ENCODE results near the gene UIMC1.
A peak's percentile ranks its signal among the peaks of the same experiment; 100 is the strongest.

UIMC1 gene

GRCh38 chr5:176980818-176981217, 25.8 kb downstream of the UIMC1 start:
- in situ Hi-C loops (cut with HindIII; ENCODE audit: low pct_ligation_motif_present, low pct_unique_long_range_greater_than_20kb, low sequenced_read_pairs) = no loop called here
- no peak for DNase-seq

DNA sequence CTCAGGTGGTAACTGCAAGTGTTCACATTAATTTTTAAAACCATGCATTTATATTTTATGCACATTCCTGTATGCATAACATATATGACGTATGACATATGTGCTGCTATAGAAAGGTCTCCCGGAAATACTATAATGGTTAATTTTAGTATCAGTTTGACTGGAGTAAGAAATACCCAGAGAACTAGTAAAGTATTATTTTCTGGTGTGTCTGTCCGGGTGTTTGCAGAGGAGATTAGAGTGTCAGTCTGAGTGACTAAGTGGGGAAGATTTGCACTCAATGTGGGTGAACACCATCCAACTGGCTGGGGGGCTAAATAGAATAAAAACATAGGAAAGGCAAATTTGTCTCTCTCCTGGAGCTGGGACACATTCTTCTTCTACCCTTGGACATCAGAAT, 26.9 kb downstream of the UIMC1 start:
- in situ Hi-C loops (cut with HindIII; ENCODE audit: low pct_ligation_motif_present, low pct_unique_long_range_greater_than_20kb, low sequenced_read_pairs) = no loop called here

GRCh38 chr5:176965633-176966032, 40.9 kb downstream of the UIMC1 start:
- in situ Hi-C loops (cut with HindIII; ENCODE audit: low pct_ligation_motif_present, low pct_unique_long_range_greater_than_20kb, low sequenced_read_pairs) = no loop called here
- no peak for DNase-seq

More for the DNA sequence above, 26.9 kb downstream of the UIMC1 start:
- no peak for DNase-seq

- in situ Hi-C loops (cut with HindIII; ENCODE audit: low pct_ligation_motif_present, low pct_unique_long_range_greater_than_20kb, low sequenced_read_pairs) = no loop called here
- DNase-seq = peak; percentile 50
Observed at GRCh38 chr5:176959051-176959450, 47.5 kb downstream of the UIMC1 start.

DNA sequence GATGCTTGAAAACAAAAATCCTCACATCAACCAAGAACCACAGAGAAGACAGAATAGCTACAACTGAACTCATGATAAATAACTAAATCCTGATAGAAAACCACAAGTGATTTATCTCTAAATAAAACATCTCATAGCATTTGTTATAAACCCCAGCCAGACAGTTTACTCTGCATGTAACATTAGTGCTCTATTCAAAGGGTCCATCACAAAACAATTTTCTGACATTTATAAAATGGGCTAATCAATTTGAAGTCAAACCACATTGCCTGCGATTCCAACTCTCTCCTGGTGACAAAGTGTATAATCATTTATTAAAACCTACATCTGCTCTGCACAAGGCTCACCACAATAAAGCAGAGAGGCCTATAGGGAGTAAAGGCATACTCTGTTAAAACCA, 49.8 kb downstream of the UIMC1 start:
- DNase-seq = no peak
- in situ Hi-C loops (cut with HindIII; ENCODE audit: low pct_ligation_motif_present, low pct_unique_long_range_greater_than_20kb, low sequenced_read_pairs) = no loop called here

GRCh38 chr5:176955895-176956294, 50.7 kb downstream of the UIMC1 start:
- DNase-seq = no peak
- in situ Hi-C loops (cut with HindIII; ENCODE audit: low pct_ligation_motif_present, low pct_unique_long_range_greater_than_20kb, low sequenced_read_pairs) = no loop called here

- DNase-seq = no peak
- in situ Hi-C loops (cut with HindIII; ENCODE audit: low pct_ligation_motif_present, low pct_unique_long_range_greater_than_20kb, low sequenced_read_pairs) = no loop called here
Observed at GRCh38 chr5:176954050-176954449, 52.5 kb downstream of the UIMC1 start.

DNA sequence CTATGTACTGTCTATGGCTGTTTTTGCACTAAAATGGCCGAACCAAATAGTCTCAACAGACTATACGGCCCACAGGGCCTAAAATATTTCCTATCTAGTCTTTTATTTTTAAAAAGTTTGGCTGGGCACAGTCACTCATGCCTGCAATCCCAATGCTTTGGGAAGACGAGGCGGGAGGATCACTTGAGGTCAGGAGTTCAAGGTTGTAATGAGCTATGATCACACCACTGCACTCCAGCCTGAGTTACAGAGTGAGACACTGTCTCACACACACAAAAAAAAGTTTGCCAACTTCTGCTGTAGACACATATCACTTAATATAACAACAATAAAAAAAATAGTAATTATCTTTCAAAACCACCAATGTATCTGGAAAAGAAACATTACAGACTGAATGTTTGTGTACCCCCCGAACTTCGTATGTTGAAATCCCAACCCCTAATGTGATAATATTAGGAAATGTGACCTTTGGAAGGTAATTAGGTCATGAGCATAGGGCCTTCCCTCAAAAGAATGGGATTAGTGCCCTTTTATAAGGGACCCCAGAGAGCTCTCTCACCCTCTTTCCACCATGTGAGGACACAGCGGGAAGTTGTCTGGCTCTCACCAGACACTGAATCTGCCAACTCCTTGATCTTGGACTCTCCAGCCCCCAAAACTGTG, 53.9 kb downstream of the UIMC1 start:
- DNase-seq = no peak
- in situ Hi-C loops (cut with HindIII; ENCODE audit: low pct_ligation_motif_present, low pct_unique_long_range_greater_than_20kb, low sequenced_read_pairs) = no loop called here

DNA sequence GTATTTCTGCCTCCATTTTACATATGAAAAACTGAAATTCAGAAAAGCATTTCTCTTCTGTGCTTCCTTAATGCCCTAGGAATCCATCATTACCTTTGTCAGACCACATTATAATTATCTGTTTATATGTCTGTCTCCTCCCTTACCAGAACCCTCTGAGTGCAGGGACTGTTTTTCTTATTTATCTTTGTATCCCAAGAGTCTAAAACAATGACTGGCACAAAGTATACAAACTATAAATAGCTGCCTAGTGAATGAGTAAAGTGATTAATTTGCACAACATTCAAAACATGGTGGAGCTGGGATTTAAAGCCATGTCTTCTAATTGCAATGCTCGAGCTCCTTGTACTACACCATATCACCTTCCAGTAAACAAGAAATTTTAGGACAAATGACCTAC, 58.1 kb downstream of the UIMC1 start:
- in situ Hi-C loops (cut with HindIII; ENCODE audit: low pct_ligation_motif_present, low pct_unique_long_range_greater_than_20kb, low sequenced_read_pairs) = no loop called here
- no peak for DNase-seq

DNA sequence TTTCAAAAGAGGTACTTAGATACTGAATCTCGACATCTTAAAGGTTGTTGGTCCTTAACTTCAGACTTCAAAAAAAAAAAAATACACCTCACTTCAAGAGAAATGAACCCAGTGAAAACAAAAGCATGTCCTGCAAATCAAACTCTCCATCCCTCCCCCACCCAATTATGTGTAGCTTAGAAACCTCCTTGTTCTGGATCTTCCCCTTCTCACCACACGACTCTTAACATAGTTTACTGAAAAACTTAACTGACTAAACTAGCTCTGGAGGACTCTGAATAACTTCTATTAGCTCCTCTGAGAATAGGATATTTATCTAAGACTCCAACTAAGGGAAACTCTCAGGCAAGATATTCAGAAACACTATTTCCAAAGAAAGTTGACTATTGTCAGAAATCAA, 58.7 kb downstream of the UIMC1 start:
- in situ Hi-C loops (cut with HindIII; ENCODE audit: low pct_ligation_motif_present, low pct_unique_long_range_greater_than_20kb, low sequenced_read_pairs) = no loop called here
- DNase-seq = no peak

- in situ Hi-C loops (cut with HindIII; ENCODE audit: low pct_ligation_motif_present, low pct_unique_long_range_greater_than_20kb, low sequenced_read_pairs) = no loop called here
- no peak for DNase-seq
Observed at GRCh38 chr5:176944268-176944667, 62.3 kb downstream of the UIMC1 start.

- in situ Hi-C loops (cut with HindIII; ENCODE audit: low pct_ligation_motif_present, low pct_unique_long_range_greater_than_20kb, low sequenced_read_pairs) = no loop called here
- no peak for DNase-seq
Observed at GRCh38 chr5:176943816-176944215, 62.8 kb downstream of the UIMC1 start.

- in situ Hi-C loops (cut with HindIII; ENCODE audit: low pct_ligation_motif_present, low pct_unique_long_range_greater_than_20kb, low sequenced_read_pairs) = no loop called here
Observed at GRCh38 chr5:176941951-176942350, 64.6 kb downstream of the UIMC1 start.

GRCh38 chr5:176938472-176938871, 68.1 kb downstream of the UIMC1 start:
- DNase-seq = no peak
- in situ Hi-C loops (cut with HindIII; ENCODE audit: low pct_ligation_motif_present, low pct_unique_long_range_greater_than_20kb, low sequenced_read_pairs) = no loop called here

More at GRCh38 chr5:176941951-176942350, 64.6 kb downstream of the UIMC1 start:
- DNase-seq = no peak

DNA sequence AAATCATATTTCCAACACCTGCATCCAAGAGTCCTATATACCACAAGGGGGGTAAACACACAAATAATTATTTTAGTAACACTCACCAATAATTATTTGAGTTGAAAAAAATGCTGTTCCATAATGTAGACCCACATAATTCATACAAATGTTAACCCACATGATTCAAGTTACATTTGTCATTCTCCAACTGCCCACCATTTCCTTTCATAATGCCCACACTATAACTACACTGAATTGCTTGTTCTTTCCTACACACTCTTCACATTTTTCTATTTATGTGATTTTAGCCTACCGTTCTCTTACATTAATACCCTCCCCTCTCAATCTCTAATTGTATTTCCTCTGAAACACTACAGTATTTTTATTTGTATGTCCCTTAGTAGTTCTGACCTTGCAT, 71.6 kb downstream of the UIMC1 start:
- in situ Hi-C loops (cut with HindIII; ENCODE audit: low pct_ligation_motif_present, low pct_unique_long_range_greater_than_20kb, low sequenced_read_pairs) = no loop called here
- DNase-seq = no peak

- no peak for DNase-seq
Observed at GRCh38 chr5:176934309-176934930, 72.2 kb downstream of the UIMC1 start.

DNA sequence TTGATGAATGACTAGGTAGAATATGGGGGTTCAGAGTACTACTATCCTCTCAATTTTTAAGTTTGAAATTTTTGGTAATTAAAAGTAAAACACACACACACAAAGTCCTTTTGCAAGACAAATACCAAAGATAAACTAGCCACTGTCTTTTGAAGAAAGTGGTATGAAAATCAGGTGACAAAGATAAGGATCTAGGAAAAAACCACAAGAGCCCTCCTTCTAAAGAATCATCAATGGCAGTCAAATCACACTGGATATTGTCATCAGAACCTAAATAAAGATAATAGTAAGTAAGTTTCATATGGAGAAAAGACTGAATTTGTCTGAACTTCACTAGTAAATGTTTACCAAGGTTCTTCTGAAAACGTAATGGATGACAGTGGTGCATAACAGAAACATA, 76.9 kb downstream of the UIMC1 start:
- in situ Hi-C loops (cut with HindIII; ENCODE audit: low pct_ligation_motif_present, low pct_unique_long_range_greater_than_20kb, low sequenced_read_pairs) = no loop called here

More at GRCh38 chr5:176934309-176934930, 72.2 kb downstream of the UIMC1 start:
- in situ Hi-C loops (cut with HindIII; ENCODE audit: low pct_ligation_motif_present, low pct_unique_long_range_greater_than_20kb, low sequenced_read_pairs) = no loop called here

GRCh38 chr5:176927562-176927961, 79.0 kb downstream of the UIMC1 start:
- in situ Hi-C loops (cut with HindIII; ENCODE audit: low pct_ligation_motif_present, low pct_unique_long_range_greater_than_20kb, low sequenced_read_pairs) = no loop called here
- no peak for DNase-seq

More for the DNA sequence above, 76.9 kb downstream of the UIMC1 start:
- DNase-seq = no peak

DNA sequence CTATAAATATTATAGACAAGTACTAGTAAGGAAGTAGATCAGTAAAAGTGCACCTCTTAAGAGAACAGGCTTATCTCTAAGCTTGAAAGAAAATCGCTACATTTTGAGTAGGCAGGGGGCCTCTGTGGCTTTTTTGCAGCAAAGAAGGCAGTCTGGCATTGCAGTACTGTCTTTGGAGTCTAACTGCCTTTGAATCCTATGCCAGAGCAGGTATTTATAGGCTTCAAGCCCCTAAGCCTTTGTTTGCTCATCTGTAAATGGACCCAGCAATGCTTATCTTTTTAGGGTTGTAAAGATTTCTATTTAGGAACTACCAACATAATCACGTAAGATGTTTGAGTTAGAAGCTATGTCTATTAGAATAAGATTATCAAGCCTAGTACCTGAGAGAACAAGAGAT, 83.8 kb downstream of the UIMC1 start:
- no peak for DNase-seq
- in situ Hi-C loops (cut with HindIII; ENCODE audit: low pct_ligation_motif_present, low pct_unique_long_range_greater_than_20kb, low sequenced_read_pairs) = loop anchor here (25.0 kb wide), 1 partner anchor 111 kb away; the partner anchor contains the start of gene UNC5A

- DNase-seq = no peak
- in situ Hi-C loops (cut with HindIII; ENCODE audit: low pct_ligation_motif_present, low pct_unique_long_range_greater_than_20kb, low sequenced_read_pairs) = loop anchor here (25.0 kb wide), 1 partner anchor 109 kb away; the partner anchor contains the start of gene UNC5A
Observed at GRCh38 chr5:176921714-176922113, 84.9 kb downstream of the UIMC1 start.

Data from ACHN (cell line).